Measurements from ENCODE around the gene PNPO. TPM values are rescaled to one million over a fixed set of nuclear protein-coding genes. Genes with fewer than 3 reads are reported as not detected.

Gene PNPO
- 12.3 and 14.6 TPM in 2 replicates for total RNA-seq (2021)
- percentile 53 among the genes with signal in this experiment for Bru-seq, nascent RNA
- BruChase-seq, experiment 1, labeled RNA remaining after a 2-hour chase, result percentile 63 among the genes with signal in this experiment
- percentile 72 among the genes with signal in this experiment for BruChase-seq, experiment 2, labeled RNA remaining after a 6-hour chase
- long read RNA-seq, transcript PNPO-217 (7 exons, 3,465 nt), result major isoform, 21 of 34 reads
- long read RNA-seq, partial matches to known transcripts, result 1 of 34 reads
- long read RNA-seq, other reads (novel, unspliced or antisense), result 2 of 34 reads

GRCh38 chr17:47941246-47942095, at the start of gene PNPO:
Gene PNPO (plus strand): TSS chr17:47941571. CDS start chr17:47941676, 105 bp downstream.
- TF ChIP-seq EZH2 (IDR thresholded peaks at IDR 0.05; ENCODE audit: borderline replicate concordance, low read depth, low read length, poor library complexity, severe bottlenecking) (no peak), CTCF (conservative IDR thresholded peaks at IDR 0.05; ENCODE audit: low read depth, low read length) (no peak)
- H3K27me3 ChIP-seq (replicated peaks; ENCODE audit: insufficient read depth, low read depth, low read length, poor library complexity), result no peaks in the 10 kb centered on the region
- peaks cover 5% of the 10 kb centered on the region for H3K4me1 ChIP-seq (ENCODE audit: insufficient read depth, low read length, poor library complexity, severe bottlenecking)
- H3K4me3 ChIP-seq (ENCODE audit: low read depth, low read length, poor library complexity, severe bottlenecking), result peak within 1 kb of the TSS; percentile 63
- intact Hi-C loops (cut with micrococcal nuclease; ENCODE audit: unreplicated experiment), result loop anchor here (10.0 kb wide), 1 partner anchor 97 kb away; the partner anchor contains the start of gene SCRN2
- no peaks in the 10 kb centered on the region for H3K36me3 ChIP-seq (ENCODE audit: insufficient read depth, low read length, poor library complexity, severe bottlenecking)
- ChIA-PET CTCF (interaction anchor here (0.9 kb wide), 2 partner anchors 8 to 29 kb away, joined by 3 to 5 read pairs; partner anchors contain the start of gene CDK5RAP3), POLR2A (ENCODE audit: low non-redundant PET) (interaction anchor here (0.5 to 0.6 kb wide), 2 partner anchors 9 to 787 kb away, joined by 3 to 7 read pairs; partner anchors contain the start of gene HOXB13)
- peak within 1 kb of the TSS; percentile 66 for H3K27ac ChIP-seq (ENCODE audit: low read depth, low read length, poor library complexity, severe bottlenecking)
- H3K9me3 ChIP-seq (ENCODE audit: low read depth, low read length, poor library complexity, severe bottlenecking), result no peaks in the 10 kb centered on the region
- BruUV-seq (replicated peaks), result no TSS peak
- peak; percentile 99 for DNase-seq (ENCODE audit: low spot score)

- TF ChIP-seq CTCF (conservative IDR thresholded peaks at IDR 0.05; ENCODE audit: low read depth, low read length) (no peak), EZH2 (IDR thresholded peaks at IDR 0.05; ENCODE audit: borderline replicate concordance, low read depth, low read length, poor library complexity, severe bottlenecking) (no peak)
- no TSS peak for BruUV-seq (replicated peaks)
- intact Hi-C loops (cut with micrococcal nuclease; ENCODE audit: unreplicated experiment), result no loop called here
- Histone ChIP-seq H3K27me3 (replicated peaks; ENCODE audit: insufficient read depth, low read depth, low read length, poor library complexity) (no peaks in the 10 kb centered on the region), H3K4me1 (ENCODE audit: insufficient read depth, low read length, poor library complexity, severe bottlenecking) (no peaks in the 10 kb centered on the region), H3K9me3 (ENCODE audit: low read depth, low read length, poor library complexity, severe bottlenecking) (no peaks in the 10 kb centered on the region), H3K4me3 (ENCODE audit: low read depth, low read length, poor library complexity, severe bottlenecking) (peak overlapping the region; percentile 74), H3K36me3 (ENCODE audit: insufficient read depth, low read length, poor library complexity, severe bottlenecking) (no peaks in the 10 kb centered on the region), H3K27ac (ENCODE audit: low read depth, low read length, poor library complexity, severe bottlenecking) (peak overlapping the region; percentile 59)
- no peak for DNase-seq (ENCODE audit: low spot score)
- POLR2A ChIA-PET (ENCODE audit: low non-redundant PET), result no interaction called here
- CTCF ChIA-PET, result no interaction called here
These were observed 46.6 kb upstream of the PNPO start for GRCh38 chr17:47894498-47895346.

- no peak for TF ChIP-seq EZH2 (IDR thresholded peaks at IDR 0.05; ENCODE audit: borderline replicate concordance, low read depth, low read length, poor library complexity, severe bottlenecking)
- TF ChIP-seq CTCF (conservative IDR thresholded peaks at IDR 0.05; ENCODE audit: low read depth, low read length), result no peak
- Histone ChIP-seq H3K27me3 (replicated peaks; ENCODE audit: insufficient read depth, low read depth, low read length, poor library complexity) (no peaks in the 10 kb centered on the region), H3K4me3 (ENCODE audit: low read depth, low read length, poor library complexity, severe bottlenecking) (peak overlapping the region; percentile 74), H3K36me3 (ENCODE audit: insufficient read depth, low read length, poor library complexity, severe bottlenecking) (no peaks in the 10 kb centered on the region), H3K27ac (ENCODE audit: low read depth, low read length, poor library complexity, severe bottlenecking) (peak overlapping the region; percentile 59), H3K4me1 (ENCODE audit: insufficient read depth, low read length, poor library complexity, severe bottlenecking) (no peaks in the 10 kb centered on the region), H3K9me3 (ENCODE audit: low read depth, low read length, poor library complexity, severe bottlenecking) (no peaks in the 10 kb centered on the region)
- BruUV-seq (replicated peaks), result TSS peak; percentile 41
- POLR2A ChIA-PET (ENCODE audit: low non-redundant PET), result no interaction called here
- CTCF ChIA-PET, result no interaction called here
- intact Hi-C loops (cut with micrococcal nuclease; ENCODE audit: unreplicated experiment), result no loop called here
- no peak for DNase-seq (ENCODE audit: low spot score)
These were observed 46.0 kb upstream of the PNPO start for GRCh38 chr17:47895347-47895855.
